NCI-H748 (cell line): ENCODE measurements around the gene PIP5K1B.

Source experiments
- DNase-seq: peaks from one replicate; lab custom pipeline; 2025; ENCODE audit not compliant: unreplicated experiment; lab: John Stamatoyannopoulos, UW

PIP5K1B gene

GRCh38 chr9:68804911-68805889, 100.2 kb downstream of the PIP5K1B start:
- peak; percentile 60 for DNase-seq

- DNase-seq, result no peak
These were observed 101.0 kb downstream of the PIP5K1B start for GRCh38 chr9:68805890-68806517.

- DNase-seq, result peak; percentile 95
These were observed 103.4 kb downstream of the PIP5K1B start for GRCh38 chr9:68808338-68808890.

GRCh38 chr9:68817079-68817875, 112.2 kb downstream of the PIP5K1B start:
- DNase-seq, result peak; percentile 39

- DNase-seq, result no peak
These were observed 114.0 kb downstream of the PIP5K1B start for GRCh38 chr9:68819065-68819464.

- no peak for DNase-seq
These were observed 116.9 kb downstream of the PIP5K1B start for GRCh38 chr9:68821911-68822310.

- no peak for DNase-seq
These were observed 117.6 kb downstream of the PIP5K1B start for GRCh38 chr9:68822596-68823165.

GRCh38 chr9:68825762-68826472, 120.9 kb downstream of the PIP5K1B start:
- DNase-seq, result peak; percentile 94

- peak; percentile 52 for DNase-seq
These were observed 123.1 kb downstream of the PIP5K1B start for GRCh38 chr9:68827837-68828744.

- no peak for DNase-seq
These were observed 127.1 kb downstream of the PIP5K1B start for GRCh38 chr9:68832101-68832500.

- no peak for DNase-seq
These were observed 128.0 kb downstream of the PIP5K1B start for GRCh38 chr9:68832861-68833518.

GRCh38 chr9:68834931-68835520, 130.0 kb downstream of the PIP5K1B start:
- DNase-seq, result no peak

- DNase-seq, result no peak
These were observed 131.7 kb downstream of the PIP5K1B start for GRCh38 chr9:68836788-68837187.

GRCh38 chr9:68838245-68838644, 133.2 kb downstream of the PIP5K1B start:
- no peak for DNase-seq

GRCh38 chr9:68841276-68842052, 136.4 kb downstream of the PIP5K1B start:
- no peak for DNase-seq

GRCh38 chr9:68842568-68842967, 137.5 kb downstream of the PIP5K1B start:
- no peak for DNase-seq

GRCh38 chr9:68843239-68843638, 138.2 kb downstream of the PIP5K1B start:
- DNase-seq, result no peak
